MM.1S (cell line): ENCODE measurements around the gene FRMD3.

ENCODE experiments used
- DNase-seq: peaks from one replicate; pipeline ENCODE4 v3.0.0-alpha.2; 2015
- H2AFZ ChIP-seq: fragments of 300-600 bp; sonication (generic); 2 replicates; pipeline ENCODE4 v1.6.0; 2016; ENCODE audit warnings: antibody characterized with exemption, low read length
- H3F3A ChIP-seq: fragments of 300-600 bp; sonication (generic); 2 replicates; pipeline ENCODE4 v1.6.1; 2016; ENCODE audit warnings: mild to moderate bottlenecking, antibody characterized with exemption, low read length, moderate library complexity, mixed read lengths; ENCODE audit not compliant: insufficient read depth
- H3K27ac ChIP-seq: fragments of 300-600 bp; sonication (generic); 2 replicates; pipeline ENCODE4 v1.5.1; 2016; ENCODE audit warnings: mild to moderate bottlenecking, low read length
- H3K27me3 ChIP-seq: fragments of 300-600 bp; sonication (generic); replicated peaks from 2 replicates; pipeline ENCODE4 v1.6.0; 2016; ENCODE audit warnings: low read length; ENCODE audit not compliant: insufficient read depth
- H3K36me3 ChIP-seq: fragments of 300-600 bp; sonication (generic); replicated peaks from 2 replicates; pipeline ENCODE4 v1.6.1; 2016; ENCODE audit warnings: mild to moderate bottlenecking, low read length, mixed read lengths; ENCODE audit not compliant: insufficient read depth
- H3K4me1 ChIP-seq: fragments of 300-600 bp; sonication (generic); 2 replicates; pipeline ENCODE4 v1.6.1; 2016; ENCODE audit warnings: low read length, mixed read lengths
- H3K4me2 ChIP-seq: fragments of 300-600 bp; sonication (generic); 2 replicates; pipeline ENCODE4 v1.6.0; 2016; ENCODE audit warnings: low read depth, low read length
- H3K4me3 ChIP-seq: fragments of 300-600 bp; sonication (generic); 2 replicates; pipeline ENCODE4 v1.5.1; 2016; ENCODE audit warnings: low read length, mixed read lengths
- H3K79me2 ChIP-seq: fragments of 300-600 bp; sonication (generic); 2 replicates; pipeline ENCODE4 v1.6.1; 2016; ENCODE audit warnings: mixed run types, low read length, mixed read lengths
- H3K9ac ChIP-seq: fragments of 300-600 bp; sonication (generic); 2 replicates; pipeline ENCODE4 v1.6.1; 2016; ENCODE audit warnings: low read length, mixed read lengths
- H3K9me2 ChIP-seq: fragments of 300-600 bp; sonication (generic); replicated peaks from 2 replicates; pipeline ENCODE4 v1.6.1; 2016; ENCODE audit warnings: mild to moderate bottlenecking, low read length, mixed read lengths; ENCODE audit not compliant: insufficient read depth
- H3K9me3 ChIP-seq: fragments of 300-600 bp; sonication (generic); replicated peaks from 2 replicates; pipeline ENCODE4 v1.6.1; 2016; ENCODE audit warnings: mild to moderate bottlenecking, low read length, mixed read lengths; ENCODE audit not compliant: insufficient read depth
- H4K20me1 ChIP-seq: fragments of 300-600 bp; sonication (generic); 2 replicates; pipeline ENCODE4 v1.6.1; 2016; ENCODE audit warnings: mild to moderate bottlenecking, low read length, moderate library complexity, mixed read lengths; ENCODE audit not compliant: insufficient read depth
- CTCF ChIP-seq: fragments of 300-600 bp; sonication (generic); IDR thresholded peaks from 2 replicates; pipeline ENCODE4 v1.5.1; 2016; ENCODE audit warnings: antibody characterized with exemption, low read length, mixed read lengths
- EZH2 ChIP-seq: fragments of 300-600 bp; sonication (generic); optimal IDR thresholded peaks from 2 replicates; pipeline ENCODE3; 2017; ENCODE audit warnings: low read depth, mild to moderate bottlenecking, antibody characterized with exemption, low read length, mixed read lengths
- EZH2phosphoT487 ChIP-seq: fragments of 300-600 bp; sonication (generic); IDR thresholded peaks from 2 replicates; pipeline ENCODE4 v1.6.1; 2018; ENCODE audit warnings: antibody characterized with exemption, low read length

FRMD3 gene

GRCh38 chr9:83523684-83524083, 14.5 kb downstream of the FRMD3 start:
- Histone ChIP-seq H3K27me3 (no peaks in the 10 kb centered on the region), H3K4me1 (no peaks in the 10 kb centered on the region), H3K4me2 (no peak overlapping the region), H3K4me3 (no peak overlapping the region), H3K9me2 (no peaks in the 10 kb centered on the region), H4K20me1 (no peaks in the 10 kb centered on the region), H3K36me3 (no peaks in the 10 kb centered on the region), H3K9me3 (no peaks in the 10 kb centered on the region), H3K9ac (no peak overlapping the region), H3K27ac (no peak overlapping the region), H3K79me2 (no peaks in the 10 kb centered on the region), H3F3A (no peaks in the 10 kb centered on the region), H2AFZ (no peak overlapping the region)
- DNase-seq, result no peak
- TF ChIP-seq EZH2, result no peak
- TF ChIP-seq CTCF, result no peak
- TF ChIP-seq EZH2phosphoT487, result no peak

- Histone ChIP-seq H3K9me2 (no peaks in the 10 kb centered on the region), H3K36me3 (no peaks in the 10 kb centered on the region), H3K4me1 (no peaks in the 10 kb centered on the region), H3K9ac (no peak overlapping the region), H3K4me2 (no peak overlapping the region), H3K79me2 (no peaks in the 10 kb centered on the region), H3F3A (no peaks in the 10 kb centered on the region), H4K20me1 (no peaks in the 10 kb centered on the region), H3K9me3 (no peaks in the 10 kb centered on the region), H3K27me3 (no peaks in the 10 kb centered on the region), H3K4me3 (no peak overlapping the region), H2AFZ (no peak overlapping the region), H3K27ac (no peak overlapping the region)
- TF ChIP-seq EZH2 (no peak), CTCF (no peak), EZH2phosphoT487 (no peak)
- DNase-seq, result no peak
Measured at GRCh38 chr9:83521411-83521810, 16.8 kb downstream of the FRMD3 start.

- no peaks in the 10 kb centered on the region for H4K20me1 ChIP-seq
- H3K4me1 ChIP-seq, result no peaks in the 10 kb centered on the region
- no peaks in the 10 kb centered on the region for H3K9me3 ChIP-seq
- H3K27ac ChIP-seq, result no peak overlapping the region
- DNase-seq, result no peak
- H3K9ac ChIP-seq, result no peak overlapping the region
- TF ChIP-seq EZH2phosphoT487 (no peak), EZH2 (no peak), CTCF (no peak)
- no peaks in the 10 kb centered on the region for H3K79me2 ChIP-seq
- H3K4me3 ChIP-seq, result no peak overlapping the region
- no peaks in the 10 kb centered on the region for H3F3A ChIP-seq
- no peaks in the 10 kb centered on the region for H3K9me2 ChIP-seq
- H2AFZ ChIP-seq, result no peak overlapping the region
- H3K27me3 ChIP-seq, result no peaks in the 10 kb centered on the region
- no peak overlapping the region for H3K4me2 ChIP-seq
- H3K36me3 ChIP-seq, result no peaks in the 10 kb centered on the region
Measured at GRCh38 chr9:83521011-83521410, 17.2 kb downstream of the FRMD3 start.
